Esophagus (tissue), 2 donors: ENCODE data around the gene FKBP2. TPM values are rescaled to one million over a fixed set of nuclear protein-coding genes. Genes with fewer than 3 reads are reported as not detected.

Source experiments
- H3K27ac ChIP-seq, 2 donors: one replicate each; pipeline ENCODE4 v1.5.1; 2013; ENCODE audit warnings: low read depth in 2 of 2, mild to moderate bottlenecking in 2 of 2, inconsistent platforms in 1 of 2, low read length in 1 of 2, moderate library complexity in 1 of 2
- H3K27me3 ChIP-seq, 2 donors: one replicate each; pipeline ENCODE4 v1.6.1; 2013; ENCODE audit warnings: low read length in 2 of 2, control low read depth in 1 of 2, mild to moderate bottlenecking in 1 of 2; ENCODE audit not compliant: insufficient read depth in 2 of 2, control insufficient read depth in 1 of 2
- H3K36me3 ChIP-seq, 2 donors: one replicate each; pipeline ENCODE4 v1.6.1; 2013; ENCODE audit warnings: low read length in 1 of 2; ENCODE audit not compliant: control insufficient read depth in 2 of 2, insufficient read depth in 2 of 2
- H3K4me1 ChIP-seq, 2 donors: one replicate each; pipeline ENCODE4 v1.6.1; 2013; ENCODE audit warnings: low read length in 1 of 2; ENCODE audit not compliant: control insufficient read depth in 2 of 2, insufficient read depth in 2 of 2
- H3K4me3 ChIP-seq, 2 donors: one replicate each; pipeline ENCODE4 v1.5.1; 2013; ENCODE audit warnings: low read length in 2 of 2, mild to moderate bottlenecking in 2 of 2, low read depth in 1 of 2, moderate library complexity in 1 of 2
- H3K9me3 ChIP-seq, 2 donors: one replicate each; pipeline ENCODE4 v1.6.1; 2013; ENCODE audit warnings: mild to moderate bottlenecking in 2 of 2, low read depth in 1 of 2, low read length in 1 of 2, moderate library complexity in 1 of 2; ENCODE audit not compliant: control insufficient read depth in 2 of 2, insufficient read depth in 1 of 2
- WGBS, 2 donors: extraction: QIAGEN DNeasy Blood & Tissue Kit; methylation state at CpG; one replicate each; pipeline ENCODE4 v1.1.7; 2013; 5-methylcytosine and 5-hydroxymethylcytosine counted together
- polyA plus RNA-seq, 2 donors: library from polyadenylated mRNA; stranded (reverse); fragments of 200-250 nt; gene quantifications; one replicate each; pipeline ENCODE4 v1.2.3, GENCODE V29; 2013
- donor health status: healthy with polysubstance abuse.
- donor health status: Bipolar disorder and iron deficiency.

The FKBP2 gene
- polyA plus RNA-seq, 2 donors: 119 to 202 TPM

DNA sequence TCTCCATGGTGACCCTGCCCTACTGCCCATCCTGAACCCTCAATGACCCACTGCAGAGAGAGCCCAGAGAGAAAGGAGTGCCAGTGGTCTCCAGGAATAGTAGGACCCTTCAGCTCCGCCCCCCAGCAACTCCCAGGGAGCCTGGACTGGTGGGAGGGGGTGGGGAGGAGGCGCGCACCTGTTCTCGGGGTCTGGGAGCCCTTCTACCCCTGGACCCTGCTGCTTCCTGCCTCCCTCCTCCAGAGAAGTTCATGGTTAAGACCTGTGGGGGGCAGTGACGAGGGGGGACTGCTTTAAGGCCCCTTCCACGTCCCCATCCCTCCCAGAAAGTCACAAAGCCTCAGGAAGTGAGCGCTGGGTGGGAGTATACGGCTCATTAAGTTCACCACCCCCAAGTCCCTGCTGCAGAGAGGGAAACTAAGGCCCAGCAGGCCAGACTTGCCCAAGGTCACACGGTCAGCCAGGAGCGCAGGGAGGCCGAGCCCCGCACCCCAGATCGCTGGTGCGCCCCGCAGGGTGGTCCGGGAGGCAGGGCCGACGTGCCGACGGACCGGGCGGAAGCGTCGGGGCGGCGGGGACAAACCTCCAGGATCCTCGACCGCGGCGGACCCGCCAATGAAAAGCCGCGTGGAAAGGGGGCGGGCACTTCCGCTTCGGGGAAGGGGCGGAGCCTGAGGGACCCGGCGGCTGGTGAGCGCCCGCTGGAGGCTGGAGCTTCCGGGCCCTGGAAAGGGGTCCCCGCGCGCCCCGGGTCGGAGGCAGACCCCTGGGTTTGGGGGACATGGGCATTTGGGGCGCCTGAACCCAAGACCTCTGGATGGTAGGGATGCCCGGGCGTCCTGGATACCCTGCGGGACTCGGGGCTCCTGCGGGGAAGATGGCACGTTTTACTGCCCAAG is 15.0 kb upstream of the FKBP2 start, which contains the start of the genes NUDT22 and TRPT1:
Gene NUDT22, plus strand, starts transcription at position 667 of the 899 bp plus-strand sequence. CDS start 379 bp downstream, outside the sequence.
Gene TRPT1, minus strand, starts transcription at position 579 of the 899 bp plus-strand sequence. Its CDS starts 326 bp downstream, at position 253.
- H3K4me1 ChIP-seq: peaks cover 9 to 40% of the 10 kb centered on the region in 2 donors

DNA sequence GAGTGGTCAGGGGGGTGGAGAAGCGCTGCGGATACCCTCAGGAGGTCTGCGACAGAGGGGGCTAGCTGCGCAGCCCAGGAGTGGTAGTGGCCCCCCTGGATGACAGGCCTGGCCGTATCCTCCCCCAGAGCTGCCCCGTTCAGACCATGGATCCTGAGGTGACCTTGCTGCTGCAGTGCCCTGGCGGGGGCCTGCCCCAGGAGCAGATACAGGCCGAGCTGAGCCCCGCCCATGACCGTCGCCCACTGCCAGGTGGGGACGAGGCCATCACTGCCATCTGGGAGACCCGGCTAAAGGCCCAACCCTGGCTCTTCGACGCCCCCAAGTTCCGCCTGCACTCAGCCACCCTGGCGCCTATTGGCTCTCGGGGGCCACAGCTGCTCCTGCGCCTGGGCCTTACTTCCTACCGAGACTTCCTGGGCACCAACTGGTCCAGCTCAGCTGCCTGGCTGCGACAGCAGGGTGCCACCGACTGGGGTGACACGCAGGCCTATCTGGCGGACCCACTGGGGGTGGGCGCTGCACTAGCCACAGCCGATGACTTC is 14.3 kb upstream of the FKBP2 start:
- Histone ChIP-seq H3K4me3 (peak overlapping the region; percentile 69 to 79), H3K27me3 (no peaks in the 10 kb centered on the region), H3K9me3 (no peaks in the 10 kb centered on the region), H3K27ac (peak overlapping the region; percentile 89 to 94), H3K36me3 (peaks cover 0 to 7% of the 10 kb centered on the region in 2 donors), H3K4me1 (peaks cover 9 to 44% of the 10 kb centered on the region in 2 donors)
- WGBS, 2 donors: 7 to 9% methylated on average over 23 to 26 of the region's 26 CpGs

More for the DNA sequence above, 15.0 kb upstream of the FKBP2 start, which contains the start of the genes NUDT22 and TRPT1:
- H3K4me3 ChIP-seq: peak within 1 kb of the TSS; percentile 69 to 79
- WGBS, 2 donors: 0 to 1% methylated on average over 52 to 54 of the region's 54 CpGs
- no peaks in the 10 kb centered on the region for H3K9me3 ChIP-seq
- no peaks in the 10 kb centered on the region for H3K27me3 ChIP-seq
- peaks cover 0 to 7% of the 10 kb centered on the region in 2 donors for H3K36me3 ChIP-seq
- H3K27ac ChIP-seq: peak within 1 kb of the TSS; percentile 89 to 94

DNA sequence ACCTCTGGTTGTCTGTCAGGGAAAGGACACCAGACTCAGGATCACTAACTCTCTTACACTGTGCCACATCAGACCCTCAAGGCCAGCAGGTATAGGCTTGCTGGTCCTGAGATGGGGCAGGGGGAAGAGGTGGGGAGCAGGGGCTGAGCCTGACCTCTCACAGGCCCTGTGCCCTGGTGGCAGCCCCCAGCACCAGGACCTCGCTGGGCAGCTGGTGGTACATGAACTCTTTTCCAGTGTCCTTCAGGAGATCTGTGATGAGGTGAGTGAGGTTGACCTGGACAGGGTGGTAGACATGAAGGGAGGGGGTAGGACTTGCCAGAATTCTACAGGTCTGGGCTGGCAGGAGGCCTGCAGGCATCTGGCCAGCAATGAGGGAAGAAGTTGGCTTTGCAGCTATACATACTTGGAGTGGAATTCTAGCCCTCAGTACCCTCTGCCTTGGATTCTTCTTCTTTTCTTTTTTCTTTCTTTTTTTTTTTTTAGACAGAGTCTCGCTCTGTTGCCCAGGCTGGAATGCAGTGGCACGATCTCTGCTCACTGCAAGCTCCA is 13.4 kb upstream of the FKBP2 start:
- Histone ChIP-seq H3K36me3 (peaks cover 0 to 7% of the 10 kb centered on the region in 2 donors), H3K27ac (peak overlapping the region; percentile 13 to 94), H3K9me3 (no peaks in the 10 kb centered on the region), H3K4me1 (peaks cover 9 to 50% of the 10 kb centered on the region in 2 donors), H3K4me3 (peak overlapping the region; percentile 6 to 69), H3K27me3 (no peaks in the 10 kb centered on the region)
- WGBS, 2 donors: 56 to 66% methylated on average over 3 of the region's 3 CpGs

DNA sequence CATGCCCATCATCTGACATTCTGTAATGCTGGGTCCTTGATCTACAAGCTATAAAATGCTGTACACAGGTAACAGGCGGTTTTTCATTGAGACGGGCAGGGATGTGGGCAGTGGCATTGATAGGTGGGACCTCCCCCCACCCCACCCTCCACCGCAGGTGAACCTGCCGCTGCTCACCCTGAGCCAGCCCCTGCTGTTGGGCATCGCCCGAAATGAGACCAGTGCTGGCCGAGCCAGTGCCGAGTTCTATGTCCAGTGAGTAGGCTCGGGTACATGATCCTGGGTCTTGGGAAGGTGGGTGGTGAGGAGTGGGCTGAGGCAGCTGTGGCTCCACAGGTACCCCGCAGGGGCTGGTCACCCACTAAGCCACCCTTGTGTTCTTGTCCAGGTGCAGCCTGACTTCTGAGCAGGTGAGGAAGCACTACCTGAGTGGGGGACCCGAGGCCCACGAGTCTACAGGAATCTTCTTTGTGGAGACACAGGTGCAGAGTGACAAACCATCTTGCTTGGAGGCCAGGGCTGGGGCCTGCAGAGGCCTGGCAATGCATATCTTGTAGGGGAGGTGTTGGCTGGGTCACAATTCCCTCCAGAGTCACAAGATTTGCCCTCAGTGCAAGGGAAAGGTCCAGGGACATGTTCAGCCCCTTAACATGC is 11.7 kb upstream of the FKBP2 start:
- Histone ChIP-seq H3K4me3 (no peak overlapping the region), H3K36me3 (no peaks in the 10 kb centered on the region), H3K9me3 (no peaks in the 10 kb centered on the region), H3K4me1 (peaks cover 9 to 45% of the 10 kb centered on the region in 2 donors), H3K27ac (peak overlapping the region; percentile 12 to 93), H3K27me3 (no peaks in the 10 kb centered on the region)
- 81 to 87% methylated on average over 12 of the region's 12 CpGs for WGBS, 2 donors

DNA sequence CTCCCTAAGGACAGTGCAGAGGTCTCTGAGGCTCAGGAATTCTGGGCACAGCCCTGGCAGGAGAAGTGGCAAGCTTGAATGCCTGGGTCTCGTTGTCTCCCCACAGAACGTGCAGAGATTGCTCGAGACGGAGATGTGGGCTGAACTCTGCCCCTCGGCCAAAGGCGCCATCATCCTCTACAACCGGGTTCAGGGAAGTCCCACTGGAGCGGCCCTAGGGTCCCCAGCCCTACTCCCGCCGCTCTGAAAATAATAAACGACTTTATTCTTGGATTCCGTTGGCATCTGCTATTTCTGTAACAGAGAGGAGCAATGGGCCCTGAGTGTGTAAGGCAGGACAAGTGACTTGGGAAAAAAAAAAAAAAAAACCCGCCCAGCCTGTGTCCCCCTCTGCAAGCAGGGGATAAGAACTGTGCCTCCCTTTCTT is 11.1 kb upstream of the FKBP2 start:
- Histone ChIP-seq H3K36me3 (no peaks in the 10 kb centered on the region), H3K4me3 (peak overlapping the region; percentile 58 to 89), H3K4me1 (peaks cover 9 to 40% of the 10 kb centered on the region in 2 donors), H3K9me3 (no peaks in the 10 kb centered on the region), H3K27me3 (no peaks in the 10 kb centered on the region), H3K27ac (peak overlapping the region; percentile 93 to 95)
- 29 to 35% methylated on average over 13 of the region's 13 CpGs for WGBS, 2 donors

DNA sequence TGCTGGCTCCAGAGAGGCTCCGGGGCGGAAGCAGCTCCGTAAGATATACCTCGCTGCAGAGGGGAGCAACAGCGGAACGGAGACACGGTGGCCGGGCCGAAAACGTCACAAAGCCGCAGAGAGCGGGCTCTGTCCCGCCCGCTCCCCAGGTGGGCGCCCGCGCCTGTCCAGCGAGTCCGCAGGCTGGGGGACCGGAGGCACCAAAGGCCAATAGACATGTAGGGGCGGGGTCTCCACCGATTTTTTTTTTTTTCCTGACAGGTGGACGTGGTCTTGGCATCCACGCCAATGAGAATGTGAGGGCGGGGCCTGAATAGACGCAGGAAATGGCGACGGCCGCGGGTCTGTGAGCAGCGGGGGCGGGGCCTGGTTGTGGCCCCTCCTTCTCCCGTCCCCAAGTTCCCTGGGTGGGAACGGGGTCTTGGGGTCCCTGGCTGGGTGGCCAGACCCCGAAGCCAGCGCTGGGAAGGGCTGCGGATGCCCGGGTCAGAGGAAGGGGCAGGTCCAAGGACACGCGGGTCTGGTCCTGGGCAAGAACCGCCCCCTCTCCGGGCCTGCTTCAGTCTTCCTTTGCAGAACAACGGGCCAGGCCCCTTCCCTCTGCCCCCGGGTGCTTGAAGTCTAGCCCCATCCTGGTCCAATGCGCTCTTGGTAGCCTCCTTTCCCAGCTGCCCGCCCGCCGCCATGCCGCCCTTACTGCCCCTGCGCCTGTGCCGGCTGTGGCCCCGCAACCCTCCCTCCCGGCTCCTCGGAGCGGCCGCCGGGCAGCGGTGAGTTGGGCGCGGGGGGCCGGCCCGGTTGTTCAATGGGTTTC is 10.5 kb upstream of the FKBP2 start, which contains the start of gene DNAJC4:
Gene DNAJC4, plus strand, starts transcription at position 378 of the 814 bp plus-strand sequence. Its CDS starts 307 bp downstream, at position 685.
- no peaks in the 10 kb centered on the region for H3K27me3 ChIP-seq
- H3K4me1 ChIP-seq: peaks cover 4 to 34% of the 10 kb centered on the region in 2 donors
- peak within 1 kb of the TSS; percentile 93 to 95 for H3K27ac ChIP-seq
- WGBS, 2 donors: 0 to 1% methylated on average over 58 to 62 of the region's 62 CpGs
- H3K4me3 ChIP-seq: peak within 1 kb of the TSS; percentile 58 to 89
- H3K36me3 ChIP-seq: no peaks in the 10 kb centered on the region
- H3K9me3 ChIP-seq: no peaks in the 10 kb centered on the region

DNA sequence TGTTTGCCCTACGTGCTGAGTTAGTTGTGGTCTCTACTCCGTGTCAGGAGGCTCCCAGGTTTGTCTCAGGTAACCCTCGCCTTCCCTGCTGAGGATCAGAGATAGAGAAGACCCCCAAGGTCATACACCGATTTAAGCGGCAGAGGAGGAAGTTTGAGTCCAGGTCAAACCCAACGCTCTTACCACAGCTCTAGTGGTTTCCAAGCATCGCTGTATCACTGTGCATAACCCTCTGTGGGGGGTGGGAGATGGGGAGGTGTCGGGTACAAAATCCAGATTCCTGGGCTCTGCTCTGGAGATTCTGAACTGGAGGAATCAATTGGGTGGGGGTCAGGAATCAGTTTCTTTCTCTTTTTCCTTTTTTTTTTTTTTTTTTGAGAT is 9.9 kb upstream of the FKBP2 start:
- Histone ChIP-seq H3K4me3 (peak overlapping the region; percentile 58 to 89), H3K27ac (peak overlapping the region; percentile 93 to 95), H3K9me3 (no peaks in the 10 kb centered on the region), H3K27me3 (no peaks in the 10 kb centered on the region), H3K36me3 (no peaks in the 10 kb centered on the region), H3K4me1 (peaks cover 3 to 36% of the 10 kb centered on the region in 2 donors)
- WGBS, 2 donors: 9 to 10% methylated on average over 8 of the region's 8 CpGs

DNA sequence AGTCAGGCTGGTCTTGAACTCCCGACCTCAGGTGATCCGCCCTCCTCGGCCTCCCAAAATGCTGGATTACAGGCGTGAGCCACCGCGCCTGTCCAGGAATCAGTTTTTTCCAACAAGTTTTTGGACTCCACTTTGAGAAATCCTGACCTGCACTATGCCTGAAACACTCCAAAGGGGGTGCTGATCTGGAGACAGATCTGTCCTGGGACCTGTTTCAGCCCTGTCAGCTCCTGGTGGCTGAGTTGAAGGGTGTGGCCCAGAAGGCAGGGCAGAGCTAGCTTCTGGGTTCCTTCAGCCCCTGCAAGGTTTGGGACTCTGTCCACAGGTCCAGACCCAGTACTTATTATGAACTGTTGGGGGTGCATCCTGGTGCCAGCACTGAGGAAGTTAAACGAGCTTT is 9.3 kb upstream of the FKBP2 start:
- WGBS, 2 donors: 80 to 86% methylated on average over 7 of the region's 7 CpGs
- Histone ChIP-seq H3K9me3 (no peaks in the 10 kb centered on the region), H3K36me3 (no peaks in the 10 kb centered on the region), H3K27me3 (no peaks in the 10 kb centered on the region), H3K4me3 (no peak overlapping the region), H3K27ac (peak overlapping the region in 1 of 2 donors; percentile 26), H3K4me1 (peaks cover 3 to 36% of the 10 kb centered on the region in 2 donors)
